OCI-LY7 (cell line): ENCODE measurements around the gene SERGEF. TPM values are rescaled to one million over a fixed set of nuclear protein-coding genes. Genes with fewer than 3 reads are reported as not detected.

Experiments used
- BruUV-seq: library from RNA; stranded (reverse); fragments of 400-500 nt; replicated peaks from 2 replicates; lab custom pipeline; 2021; lab: Mats Ljungman, UMichigan
- CTCF ChIA-PET: fragments of 300-600 bp; sonication (Branson Sonifier 250); formaldehyde crosslinking; loops from one replicate; lab custom pipeline; 2022; ENCODE audit warnings: antibody characterized with exemption; ENCODE audit not compliant: unreplicated experiment; lab: Charles Lee
- POLR2A ChIA-PET: fragments of 300-600 bp; sonication (Branson Sonifier 250); formaldehyde crosslinking; loops from one replicate; lab custom pipeline; 2022; ENCODE audit warnings: antibody characterized with exemption; lab: Charles Lee
- DNase-seq: peaks from one replicate; pipeline ENCODE4 v3.0.0-alpha.2; 2015; ENCODE audit warnings: low spot score
- H2AFZ ChIP-seq: fragments of 200-600 bp; sonication (generic), shearing (Covaris generic); 2 replicates; pipeline ENCODE4 v1.6.1; 2014; ENCODE audit warnings: mild to moderate bottlenecking, antibody characterized with exemption, low read length, moderate library complexity
- H3K27ac ChIP-seq: fragments of 200-600 bp; sonication (generic); 2 replicates; pipeline ENCODE4 v1.5.1; 2014; ENCODE audit warnings: mixed run types, low read depth, mild to moderate bottlenecking, moderate library complexity, low read length, inconsistent platforms; ENCODE audit not compliant: poor library complexity, severe bottlenecking
- H3K36me3 ChIP-seq: fragments of 200-600 bp; sonication (generic); 2 replicates; pipeline ENCODE4 v1.6.1; 2014; ENCODE audit warnings: mild to moderate bottlenecking, antibody characterized with exemption, low read length, moderate library complexity, mixed read lengths; ENCODE audit not compliant: insufficient read depth
- H3K4me1 ChIP-seq: fragments of 200-600 bp; sonication (generic); 2 replicates; pipeline ENCODE4 v1.5.1; 2014; ENCODE audit warnings: mild to moderate bottlenecking, low read length; ENCODE audit not compliant: insufficient read depth, poor library complexity, severe bottlenecking
- H3K4me2 ChIP-seq: fragments of 200-600 bp; sonication (generic); 2 replicates; pipeline ENCODE4 v1.6.1; 2014; ENCODE audit warnings: mild to moderate bottlenecking, low read length
- H3K4me3 ChIP-seq: fragments of 200-600 bp; sonication (generic); 2 replicates; pipeline ENCODE4 v1.5.1; 2014; ENCODE audit warnings: mild to moderate bottlenecking, low read depth, low read length; ENCODE audit not compliant: poor library complexity, severe bottlenecking
- H3K79me2 ChIP-seq: fragments of 200-600 bp; sonication (generic); 2 replicates; pipeline ENCODE4 v1.6.1; 2016; ENCODE audit warnings: low read depth, mild to moderate bottlenecking, low read length, moderate library complexity, mixed read lengths; ENCODE audit not compliant: insufficient read depth
- H3K9me2 ChIP-seq: fragments of 200-600 bp; sonication (generic); 2 replicates; pipeline ENCODE4 v1.6.1; 2016; ENCODE audit warnings: mild to moderate bottlenecking, low read length, mixed read lengths; ENCODE audit not compliant: insufficient read depth
- H3K9me3 ChIP-seq: fragments of 200-600 bp; sonication (generic); 2 replicates; pipeline ENCODE4 v1.6.1; 2014; ENCODE audit warnings: mild to moderate bottlenecking, mixed run types, low read length, mixed read lengths
- H4K20me1 ChIP-seq: fragments of 200-600 bp; sonication (generic); 2 replicates; pipeline ENCODE4 v1.6.1; 2014; ENCODE audit warnings: mild to moderate bottlenecking, antibody characterized with exemption, low read length, moderate library complexity, mixed read lengths; ENCODE audit not compliant: insufficient read depth
- EZH2phosphoT487 ChIP-seq: fragments of 200-600 bp; sonication (generic); IDR thresholded peaks from 2 replicates; pipeline ENCODE4 v1.6.1; 2018; ENCODE audit warnings: low read depth, borderline replicate concordance, mild to moderate bottlenecking, mixed run types, antibody characterized with exemption, low read length, moderate library complexity, mixed read lengths
- intact Hi-C: fragments of 100-400 bp; cut with micrococcal nuclease; formaldehyde crosslinking; loops from one replicate; pipeline ENCODE4 v1.10.0; 2022; ENCODE audit not compliant: unreplicated experiment
- total RNA-seq, 2 experiments: library from RNA; depleted of rRNA in 1 of 2; stranded (reverse); fragments of >200 nt in 1 of 2; shearing (Covaris generic) in 1 of 2; gene quantifications; 2 replicates each; pipeline ENCODE4 v1.2.3, GENCODE V29; 2014 to 2022
- TF ChIP-seq, protein P1 (sequence below): fragments of 200-600 bp; sonication (generic); conservative IDR thresholded peaks from 2 replicates; pipeline ENCODE4 v1.5.1; 2014; ENCODE audit warnings: mild to moderate bottlenecking, antibody characterized with exemption, low read length, moderate library complexity, mixed read lengths

SERGEF gene
- total RNA-seq, 2 experiments from 2014 or later: 35.4 to 42.2 TPM

DNA sequence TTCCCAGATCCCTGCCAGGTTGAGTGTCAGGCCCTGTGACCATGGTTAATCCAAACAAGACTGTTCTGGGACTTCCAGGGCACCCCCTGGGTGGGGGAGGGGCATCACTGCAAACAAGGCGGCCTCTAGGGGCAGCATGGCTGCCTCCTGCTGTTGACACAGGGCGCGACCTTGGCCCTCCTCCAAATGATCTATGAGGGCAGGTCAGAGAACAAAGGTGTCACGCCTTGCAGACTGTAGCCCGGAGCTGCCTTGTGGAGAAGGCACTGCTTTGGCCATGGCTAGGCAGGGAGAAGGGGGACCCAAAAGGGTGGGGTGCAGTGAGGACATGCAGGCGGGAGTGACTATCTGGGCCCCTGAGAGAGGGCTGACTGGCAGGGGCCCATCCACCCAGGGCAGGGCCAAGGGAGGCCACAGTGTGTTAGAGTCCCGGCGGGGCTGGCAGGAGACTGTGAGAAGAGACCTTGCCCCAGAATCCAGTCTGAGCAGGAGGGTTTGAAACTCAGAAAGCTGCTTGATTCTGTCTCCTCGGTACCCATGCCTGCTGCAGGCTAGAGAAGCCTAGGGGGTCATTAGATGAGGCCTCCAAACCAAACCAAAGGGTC is 242.7 kb downstream of the SERGEF start:
- Histone ChIP-seq H3K4me2 (no peak overlapping the region), H2AFZ (no peak overlapping the region), H4K20me1 (no peaks in the 10 kb centered on the region), H3K9me2 (no peaks in the 10 kb centered on the region), H3K36me3 (no peaks in the 10 kb centered on the region), H3K4me3 (no peak overlapping the region), H3K9me3 (no peaks in the 10 kb centered on the region), H3K27ac (no peak overlapping the region), H3K4me1 (no peaks in the 10 kb centered on the region), H3K79me2 (no peaks in the 10 kb centered on the region)
- CTCF ChIA-PET: interaction anchor here (0.7 kb wide), 1 partner anchor 41 kb away, joined by 3 read pairs; no protein-coding TSS in a partner anchor
- TF ChIP-seq, protein P1, sequence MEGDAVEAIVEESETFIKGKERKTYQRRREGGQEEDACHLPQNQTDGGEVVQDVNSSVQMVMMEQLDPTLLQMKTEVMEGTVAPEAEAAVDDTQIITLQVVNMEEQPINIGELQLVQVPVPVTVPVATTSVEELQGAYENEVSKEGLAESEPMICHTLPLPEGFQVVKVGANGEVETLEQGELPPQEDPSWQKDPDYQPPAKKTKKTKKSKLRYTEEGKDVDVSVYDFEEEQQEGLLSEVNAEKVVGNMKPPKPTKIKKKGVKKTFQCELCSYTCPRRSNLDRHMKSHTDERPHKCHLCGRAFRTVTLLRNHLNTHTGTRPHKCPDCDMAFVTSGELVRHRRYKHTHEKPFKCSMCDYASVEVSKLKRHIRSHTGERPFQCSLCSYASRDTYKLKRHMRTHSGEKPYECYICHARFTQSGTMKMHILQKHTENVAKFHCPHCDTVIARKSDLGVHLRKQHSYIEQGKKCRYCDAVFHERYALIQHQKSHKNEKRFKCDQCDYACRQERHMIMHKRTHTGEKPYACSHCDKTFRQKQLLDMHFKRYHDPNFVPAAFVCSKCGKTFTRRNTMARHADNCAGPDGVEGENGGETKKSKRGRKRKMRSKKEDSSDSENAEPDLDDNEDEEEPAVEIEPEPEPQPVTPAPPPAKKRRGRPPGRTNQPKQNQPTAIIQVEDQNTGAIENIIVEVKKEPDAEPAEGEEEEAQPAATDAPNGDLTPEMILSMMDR: peak; percentile 55
- no peak for TF ChIP-seq EZH2phosphoT487
- POLR2A ChIA-PET: no interaction called here
- DNase-seq: peak; percentile 15
- intact Hi-C loops: no loop called here
- BruUV-seq: no TSS peak

DNA sequence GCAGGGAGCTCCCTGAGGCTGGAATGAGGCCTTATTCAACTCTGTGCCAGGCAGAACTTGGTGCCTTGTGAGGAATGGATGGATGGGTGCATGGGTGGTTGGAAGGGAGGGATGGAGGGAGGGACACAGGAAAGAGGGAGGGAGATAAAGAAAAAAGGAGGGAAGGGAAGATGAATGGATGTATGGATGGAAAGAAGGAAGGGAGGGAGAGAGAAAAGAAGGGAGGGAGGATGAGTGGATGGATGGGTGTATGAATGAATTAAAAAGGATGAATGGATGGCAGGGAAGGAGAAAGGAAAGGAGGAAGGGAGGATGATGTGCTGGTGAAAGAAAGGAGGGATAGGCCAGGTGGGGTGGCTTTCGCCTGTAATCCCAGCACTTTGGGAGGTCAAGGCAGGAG is 243.6 kb downstream of the SERGEF start:
- no peaks in the 10 kb centered on the region for H3K9me3 ChIP-seq
- no peak overlapping the region for H3K4me2 ChIP-seq
- ChIA-PET POLR2A (no interaction called here), CTCF (no interaction called here)
- no peaks in the 10 kb centered on the region for H3K79me2 ChIP-seq
- H3K9me2 ChIP-seq: no peaks in the 10 kb centered on the region
- intact Hi-C loops: no loop called here
- no peak overlapping the region for H3K4me3 ChIP-seq
- no peak for TF ChIP-seq EZH2phosphoT487
- TF ChIP-seq, protein P1: no peak
- no peak overlapping the region for H3K27ac ChIP-seq
- no peaks in the 10 kb centered on the region for H3K36me3 ChIP-seq
- no peak for DNase-seq
- H4K20me1 ChIP-seq: no peaks in the 10 kb centered on the region
- no TSS peak for BruUV-seq
- no peaks in the 10 kb centered on the region for H3K4me1 ChIP-seq
- no peak overlapping the region for H2AFZ ChIP-seq

DNA sequence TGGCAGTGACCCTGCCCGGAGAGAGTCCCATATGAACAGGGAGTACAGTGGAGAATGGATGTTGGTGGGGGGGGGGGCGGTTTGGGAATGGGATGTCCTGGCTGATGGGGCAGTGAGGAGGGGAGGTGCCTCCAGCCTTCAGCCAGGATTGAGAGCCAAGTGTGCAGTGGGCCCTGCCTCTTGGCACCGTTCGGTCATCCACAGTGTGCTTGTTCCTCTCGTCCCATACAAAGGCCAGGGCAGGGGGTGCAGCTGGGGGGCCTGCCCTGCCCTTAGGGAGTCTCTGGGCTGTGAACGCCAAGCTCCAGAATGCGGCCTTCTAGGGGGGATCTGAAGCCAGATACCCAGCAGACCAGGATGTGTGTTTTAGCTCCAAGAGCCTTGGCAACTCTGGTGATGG is 244.3 kb downstream of the SERGEF start:
- POLR2A ChIA-PET: no interaction called here
- no TSS peak for BruUV-seq

More for the DNA sequence above, 244.3 kb downstream of the SERGEF start:
- no peaks in the 10 kb centered on the region for H4K20me1 ChIP-seq
- H3K4me2 ChIP-seq: no peak overlapping the region
- no peak overlapping the region for H3K27ac ChIP-seq
- no peaks in the 10 kb centered on the region for H3K36me3 ChIP-seq
- no peaks in the 10 kb centered on the region for H3K4me1 ChIP-seq
- H3K79me2 ChIP-seq: no peaks in the 10 kb centered on the region
- H3K9me3 ChIP-seq: no peaks in the 10 kb centered on the region
- no peak for DNase-seq
- no peak overlapping the region for H2AFZ ChIP-seq
- CTCF ChIA-PET: no interaction called here
- H3K4me3 ChIP-seq: no peak overlapping the region
- intact Hi-C loops: no loop called here
- no peaks in the 10 kb centered on the region for H3K9me2 ChIP-seq
- no peak for TF ChIP-seq EZH2phosphoT487
- TF ChIP-seq, protein P1: no peak
